ENCODE results near the gene PCDHAC1.
"Not testable (repeated sequence)": the region's sequence is repeated elsewhere in the genome, so short reads cannot be mapped to it uniquely, and the experiment has no call there.

The PCDHAC1 gene

GRCh38 chr5:140925806-140926442, at the start of gene PCDHAC1:
Gene PCDHAC1 (plus strand): TSS chr5:140926299. CDS start chr5:140926893, 594 bp downstream.
- DNase-seq: peak; percentile 70

GRCh38 chr5:140876541-140877261, 49.4 kb upstream of the PCDHAC1 start:
- DNase-seq: not testable (repeated sequence)

DNA sequence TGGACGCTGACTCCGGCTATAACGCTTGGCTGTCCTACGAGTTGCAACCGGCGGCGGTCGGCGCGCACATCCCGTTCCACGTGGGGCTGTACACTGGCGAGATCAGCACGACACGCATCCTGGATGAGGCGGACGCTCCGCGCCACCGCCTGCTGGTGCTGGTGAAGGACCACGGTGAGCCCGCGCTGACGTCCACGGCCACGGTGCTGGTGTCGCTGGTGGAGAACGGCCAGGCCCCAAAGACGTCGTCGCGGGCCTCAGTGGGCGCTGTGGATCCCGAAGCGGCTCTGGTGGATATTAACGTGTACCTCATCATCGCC, 48.9 kb upstream of the PCDHAC1 start:
- DNase-seq: no peak

GRCh38 chr5:140881889-140882590, 44.1 kb upstream of the PCDHAC1 start, which contains the start of gene PCDHA13:
Gene PCDHA13 (plus strand): TSS chr5:140882124. CDS start chr5:140882269, 145 bp downstream.
- no peak for DNase-seq

- DNase-seq: peak; percentile 9
Measured at GRCh38 chr5:140882591-140882899, 43.6 kb upstream of the PCDHAC1 start.

GRCh38 chr5:140883373-140883772, 42.7 kb upstream of the PCDHAC1 start:
- no peak for DNase-seq

GRCh38 chr5:140883927-140884697, 42.0 kb upstream of the PCDHAC1 start:
- no peak for DNase-seq

DNA sequence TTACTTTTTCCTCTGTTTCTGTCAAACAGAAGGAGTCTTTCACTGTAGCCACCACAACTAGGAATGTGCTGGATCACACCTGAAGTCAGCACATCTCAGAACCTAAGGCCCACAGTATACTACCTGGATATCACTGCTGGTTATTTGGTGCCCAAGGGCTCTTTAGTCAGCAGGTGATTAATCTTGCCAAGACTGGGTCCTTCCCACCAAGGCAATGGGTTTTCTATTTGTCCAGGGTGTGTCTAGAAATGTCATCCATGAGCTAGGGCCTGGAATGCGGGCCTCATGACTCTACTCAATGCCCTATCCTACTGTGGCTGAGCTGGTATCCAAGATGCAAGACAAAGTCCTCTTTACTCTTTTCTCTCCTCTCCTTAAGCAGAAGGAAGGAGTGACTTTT, 9.8 kb upstream of the PCDHAC1 start:
- no peak for DNase-seq

DNA sequence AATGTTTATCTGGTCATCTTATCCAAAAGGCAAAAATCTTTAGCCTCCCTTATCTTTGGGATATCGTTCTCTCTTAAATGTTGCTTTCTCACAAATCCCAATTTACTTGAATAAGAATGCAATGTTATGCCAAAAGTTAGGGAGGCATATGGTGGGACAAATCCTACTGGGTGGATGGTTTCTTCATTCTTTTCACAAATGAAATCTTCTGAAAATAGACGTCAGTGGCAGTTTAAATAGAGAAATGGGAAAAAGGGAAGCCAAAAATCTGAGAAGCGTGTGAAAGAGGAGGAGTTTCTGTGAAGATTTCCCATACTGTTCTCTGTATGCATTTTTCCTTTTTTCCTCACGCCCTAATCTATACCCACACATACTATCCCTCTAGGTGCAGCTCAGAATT, 2.5 kb upstream of the PCDHAC1 start:
- no peak for DNase-seq

- DNase-seq: peak; percentile 82
Measured at GRCh38 chr5:140926443-140927227, 536 bp downstream of the PCDHAC1 start.

DNA sequence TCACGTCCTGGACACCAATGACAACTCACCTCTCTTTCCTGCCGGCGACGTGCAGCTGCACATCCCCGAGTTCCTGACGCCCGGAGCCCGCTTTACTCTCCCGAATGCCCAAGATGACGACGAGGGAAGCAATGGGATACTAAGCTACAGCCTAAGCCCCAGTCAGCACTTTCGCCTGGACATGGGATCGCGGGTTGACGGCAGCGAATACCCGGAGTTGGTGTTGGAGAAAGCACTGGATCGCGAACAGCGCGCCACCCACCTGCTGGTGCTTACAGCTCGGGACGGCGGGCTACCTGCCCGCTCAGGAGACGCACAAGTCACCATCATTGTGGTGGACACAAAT, 1.1 kb downstream of the PCDHAC1 start:
- no peak for DNase-seq

GRCh38 chr5:140934964-140935606, 9.0 kb downstream of the PCDHAC1 start:
- no peak for DNase-seq

DNA sequence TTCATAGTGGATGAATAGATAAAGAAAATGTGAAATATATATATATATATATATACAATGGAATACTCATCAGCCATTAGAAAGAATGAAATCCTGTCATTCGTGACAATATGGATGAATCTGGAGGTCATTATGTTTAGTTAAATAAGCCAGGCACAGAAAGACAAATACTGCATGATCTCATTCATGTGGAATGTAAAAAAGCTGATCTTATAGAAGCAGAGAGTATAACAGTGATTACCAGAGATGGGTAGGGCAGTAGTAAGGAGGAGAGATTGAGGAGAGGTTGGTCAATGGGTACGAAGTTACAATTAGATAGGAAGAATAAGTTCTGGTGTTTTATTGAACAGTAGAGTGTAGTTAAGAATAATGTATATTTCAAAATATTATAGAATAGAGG, 20.5 kb downstream of the PCDHAC1 start:
- no peak for DNase-seq

- DNase-seq: no peak
Measured at GRCh38 chr5:140951636-140952035, 25.5 kb downstream of the PCDHAC1 start.

- no peak for DNase-seq
Measured at GRCh38 chr5:140953234-140953633, 27.1 kb downstream of the PCDHAC1 start.

GRCh38 chr5:140962190-140962589, 36.1 kb downstream of the PCDHAC1 start:
- no peak for DNase-seq

- DNase-seq: no peak
Measured at GRCh38 chr5:140964356-140964755, 38.3 kb downstream of the PCDHAC1 start.

DNA sequence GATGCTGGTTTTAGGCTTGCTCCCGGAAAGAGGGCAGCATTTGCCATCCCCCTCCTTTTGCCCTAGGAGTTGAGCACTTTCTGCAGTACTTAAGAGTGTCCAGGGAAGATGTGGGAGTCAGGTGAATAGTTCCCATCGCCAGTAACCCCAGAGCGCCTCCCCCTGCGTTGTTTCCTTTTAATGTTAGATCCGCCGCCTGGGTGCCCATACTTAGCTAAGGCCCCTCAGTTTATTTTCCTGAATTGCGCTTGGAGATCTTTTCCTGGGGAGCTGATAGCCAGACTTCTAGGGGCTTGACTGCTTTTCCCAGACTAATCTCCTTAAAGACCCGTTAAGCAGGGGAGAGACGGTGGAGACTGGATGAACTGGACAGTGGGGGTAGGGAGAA, 39.8 kb downstream of the PCDHAC1 start:
- no peak for DNase-seq

DNA sequence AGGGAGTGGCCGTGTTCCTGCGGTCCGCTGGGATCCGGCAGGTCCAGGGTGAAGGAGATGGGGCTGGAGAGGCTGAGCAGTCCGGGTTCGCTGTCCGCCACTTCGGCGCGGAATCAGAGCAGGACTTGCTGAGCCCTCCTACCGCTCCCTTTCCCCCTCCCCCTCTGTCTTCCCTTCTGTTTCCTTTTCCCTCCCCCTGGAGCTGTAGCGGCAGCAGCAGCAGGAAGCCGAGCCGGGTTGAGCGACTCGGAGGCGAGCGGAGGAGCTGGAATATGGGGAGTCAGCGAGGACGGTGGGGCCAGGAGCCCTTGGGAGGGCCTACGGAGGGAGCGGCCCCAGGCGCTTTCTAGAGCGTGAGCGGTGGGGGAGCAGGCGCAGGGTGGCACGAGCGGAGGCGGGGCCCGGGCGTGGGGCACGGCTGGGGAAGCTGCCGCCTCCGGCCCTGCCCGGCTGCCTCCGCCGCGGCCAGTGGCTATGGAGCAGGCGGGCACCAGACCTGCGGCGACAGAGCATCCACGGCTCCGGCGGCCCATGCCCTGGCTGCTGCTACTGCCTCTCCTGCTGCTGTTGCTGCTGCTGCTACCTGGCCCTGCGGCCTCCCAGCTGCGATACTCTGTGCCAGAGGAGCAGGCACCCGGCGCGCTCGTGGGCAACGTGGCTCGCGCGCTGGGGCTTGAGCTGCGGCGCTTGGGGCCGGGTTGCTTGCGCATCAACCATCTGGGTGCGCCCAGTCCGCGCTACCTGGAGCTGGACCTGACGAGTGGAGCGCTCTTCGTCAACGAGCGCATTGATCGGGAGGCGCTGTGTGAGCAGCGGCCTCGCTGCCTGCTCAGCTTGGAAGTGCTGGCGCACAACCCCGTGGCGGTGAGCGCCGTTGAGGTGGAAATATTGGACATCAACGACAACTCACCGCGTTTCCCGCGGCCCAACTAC, 40.5 kb downstream of the PCDHAC1 start, which contains the start of gene PCDHAC2:
Gene PCDHAC2 (plus strand): TSS at position 184 of the 933 bp plus-strand sequence. CDS start 291 bp downstream, at position 475.
- DNase-seq: peak; percentile 64

DNA sequence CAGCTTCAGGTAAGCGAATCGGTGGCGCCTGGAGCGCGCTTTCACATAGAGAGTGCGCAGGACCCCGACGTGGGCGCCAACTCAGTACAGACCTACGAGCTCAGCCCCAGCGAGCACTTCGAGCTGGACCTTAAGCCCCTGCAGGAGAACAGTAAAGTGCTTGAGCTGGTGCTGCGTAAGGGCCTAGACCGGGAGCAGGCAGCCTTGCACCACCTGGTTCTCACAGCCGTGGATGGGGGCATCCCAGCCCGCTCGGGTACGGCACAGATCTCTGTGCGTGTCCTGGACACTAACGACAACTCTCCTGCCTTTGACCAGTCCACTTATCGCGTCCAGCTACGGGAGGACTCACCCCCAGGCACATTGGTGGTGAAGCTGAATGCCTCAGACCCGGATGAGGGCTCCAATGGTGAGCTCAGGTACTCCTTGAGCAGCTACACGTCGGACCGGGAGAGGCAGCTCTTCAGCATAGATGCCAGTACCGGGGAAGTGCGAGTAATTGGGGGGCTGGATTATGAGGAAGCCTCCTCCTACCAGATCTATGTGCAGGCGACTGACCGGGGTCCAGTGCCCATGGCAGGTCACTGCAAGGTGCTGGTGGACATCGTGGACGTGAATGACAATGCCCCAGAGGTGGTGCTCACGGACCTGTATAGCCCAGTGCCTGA, 41.3 kb downstream of the PCDHAC1 start:
- DNase-seq: no peak
